ENCODE data around the gene VMAC. TPM values are rescaled to one million over a fixed set of nuclear protein-coding genes. Genes with fewer than 3 reads are reported as not detected.

VMAC gene
- total RNA-seq, 1 donor from 2014 or later: 7.1 TPM

GRCh38 chr19:5914946-5915781 is 10.5 kb downstream of the VMAC start:
- DNase-seq (ENCODE audit: extremely low spot score, unreplicated experiment): no peak
- Mint-ChIP-seq H3K4me1 (ENCODE audit: unreplicated experiment) (no peaks in the 10 kb centered on the region), H3K9me3 (no peaks in the 10 kb centered on the region), H3K27me3 (no peaks in the 10 kb centered on the region), H3K4me3 (no peak overlapping the region), H3K27ac (no peak overlapping the region), H3K36me3 (no peaks in the 10 kb centered on the region)
- no peak for TF ChIP-seq CTCF (conservative IDR thresholded peaks at IDR 0.05)

GRCh38 chr19:5915782-5916165 is 11.1 kb downstream of the VMAC start:
- Mint-ChIP-seq H3K4me1 (ENCODE audit: unreplicated experiment) (no peaks in the 10 kb centered on the region), H3K9me3 (no peaks in the 10 kb centered on the region), H3K27me3 (no peaks in the 10 kb centered on the region), H3K36me3 (no peaks in the 10 kb centered on the region), H3K4me3 (no peak overlapping the region), H3K27ac (peak overlapping the region; percentile 67)
- DNase-seq (ENCODE audit: extremely low spot score, unreplicated experiment): no peak
- no peak for TF ChIP-seq CTCF (conservative IDR thresholded peaks at IDR 0.05)

- peak overlapping the region; percentile 67 for H3K27ac Mint-ChIP-seq
- H3K36me3 Mint-ChIP-seq: no peaks in the 10 kb centered on the region
- H3K27me3 Mint-ChIP-seq: no peaks in the 10 kb centered on the region
- no peaks in the 10 kb centered on the region for H3K9me3 Mint-ChIP-seq
- no peaks in the 10 kb centered on the region for H3K4me1 Mint-ChIP-seq (ENCODE audit: unreplicated experiment)
- no peak for DNase-seq (ENCODE audit: extremely low spot score, unreplicated experiment)
- H3K4me3 Mint-ChIP-seq: no peak overlapping the region
- TF ChIP-seq CTCF (conservative IDR thresholded peaks at IDR 0.05): no peak
Measured at GRCh38 chr19:5916181-5916708, 11.6 kb downstream of the VMAC start.

- Mint-ChIP-seq H3K4me1 (ENCODE audit: unreplicated experiment) (no peaks in the 10 kb centered on the region), H3K36me3 (peaks cover 7% of the 10 kb centered on the region), H3K27ac (no peak overlapping the region), H3K27me3 (no peaks in the 10 kb centered on the region), H3K4me3 (no peak overlapping the region), H3K9me3 (no peaks in the 10 kb centered on the region)
- no peak for DNase-seq (ENCODE audit: extremely low spot score, unreplicated experiment)
- no peak for TF ChIP-seq CTCF (conservative IDR thresholded peaks at IDR 0.05)
Measured at GRCh38 chr19:5917431-5918107, 12.9 kb downstream of the VMAC start.

- H3K27ac Mint-ChIP-seq: no peak overlapping the region
- no peaks in the 10 kb centered on the region for H3K4me1 Mint-ChIP-seq (ENCODE audit: unreplicated experiment)
- H3K36me3 Mint-ChIP-seq: peaks cover 12% of the 10 kb centered on the region
- H3K9me3 Mint-ChIP-seq: no peaks in the 10 kb centered on the region
- DNase-seq (ENCODE audit: extremely low spot score, unreplicated experiment): no peak
- TF ChIP-seq CTCF (conservative IDR thresholded peaks at IDR 0.05): no peak
- H3K4me3 Mint-ChIP-seq: no peak overlapping the region
- no peaks in the 10 kb centered on the region for H3K27me3 Mint-ChIP-seq
Measured at GRCh38 chr19:5918463-5919079, 13.9 kb downstream of the VMAC start.
